GM19035 (cell line): ENCODE measurements around the gene MED26.

Source experiments
- ATAC-seq: cut with Tn5 transposase; IDR thresholded peaks from one replicate; pipeline ENCODE4 v1.9.1; 2021; ENCODE audit not compliant: unreplicated experiment

MED26 gene

GRCh38 chr19:16591803-16592556 lies 36.0 kb downstream of the MED26 start:
- ATAC-seq, result no peak

GRCh38 chr19:16590876-16591802 lies 36.9 kb downstream of the MED26 start:
- no peak for ATAC-seq

GRCh38 chr19:16589917-16590316 lies 38.1 kb downstream of the MED26 start:
- ATAC-seq, result no peak

DNA sequence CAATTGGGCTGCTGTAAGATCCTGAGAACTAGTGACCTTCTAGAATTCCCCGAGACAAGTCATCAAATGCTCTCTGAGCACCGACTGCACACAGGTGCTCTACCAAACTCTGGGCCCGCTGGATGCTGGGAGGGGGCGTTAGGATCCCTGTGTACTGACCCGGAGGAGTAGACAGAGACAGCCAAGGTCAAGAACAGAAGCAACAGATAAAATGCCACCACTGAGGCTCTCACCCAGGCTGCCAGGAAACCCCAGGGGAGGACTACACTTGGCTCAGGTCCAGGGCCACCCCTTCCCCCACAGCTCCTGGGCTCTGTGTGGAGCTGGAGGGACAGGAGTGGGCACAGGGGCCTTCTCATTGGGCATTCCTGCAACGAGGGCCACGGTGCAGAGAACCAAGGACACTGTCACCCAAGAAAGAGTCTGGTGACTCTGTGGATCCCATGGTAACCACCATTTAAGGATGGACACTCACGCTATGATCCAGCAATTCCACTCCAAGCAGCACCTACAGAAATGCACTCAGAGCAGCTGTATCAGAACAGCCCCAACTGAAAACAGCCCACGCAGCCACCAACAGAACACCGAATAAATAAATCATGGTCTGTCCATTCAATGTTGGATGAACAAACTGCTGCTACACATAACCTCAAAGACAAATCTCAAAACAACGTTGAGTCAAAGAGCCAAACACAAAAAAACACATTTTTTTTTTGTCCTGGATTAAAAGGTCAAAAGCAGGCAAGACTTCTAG lies 39.0 kb downstream of the MED26 start:
- ATAC-seq, result no peak

DNA sequence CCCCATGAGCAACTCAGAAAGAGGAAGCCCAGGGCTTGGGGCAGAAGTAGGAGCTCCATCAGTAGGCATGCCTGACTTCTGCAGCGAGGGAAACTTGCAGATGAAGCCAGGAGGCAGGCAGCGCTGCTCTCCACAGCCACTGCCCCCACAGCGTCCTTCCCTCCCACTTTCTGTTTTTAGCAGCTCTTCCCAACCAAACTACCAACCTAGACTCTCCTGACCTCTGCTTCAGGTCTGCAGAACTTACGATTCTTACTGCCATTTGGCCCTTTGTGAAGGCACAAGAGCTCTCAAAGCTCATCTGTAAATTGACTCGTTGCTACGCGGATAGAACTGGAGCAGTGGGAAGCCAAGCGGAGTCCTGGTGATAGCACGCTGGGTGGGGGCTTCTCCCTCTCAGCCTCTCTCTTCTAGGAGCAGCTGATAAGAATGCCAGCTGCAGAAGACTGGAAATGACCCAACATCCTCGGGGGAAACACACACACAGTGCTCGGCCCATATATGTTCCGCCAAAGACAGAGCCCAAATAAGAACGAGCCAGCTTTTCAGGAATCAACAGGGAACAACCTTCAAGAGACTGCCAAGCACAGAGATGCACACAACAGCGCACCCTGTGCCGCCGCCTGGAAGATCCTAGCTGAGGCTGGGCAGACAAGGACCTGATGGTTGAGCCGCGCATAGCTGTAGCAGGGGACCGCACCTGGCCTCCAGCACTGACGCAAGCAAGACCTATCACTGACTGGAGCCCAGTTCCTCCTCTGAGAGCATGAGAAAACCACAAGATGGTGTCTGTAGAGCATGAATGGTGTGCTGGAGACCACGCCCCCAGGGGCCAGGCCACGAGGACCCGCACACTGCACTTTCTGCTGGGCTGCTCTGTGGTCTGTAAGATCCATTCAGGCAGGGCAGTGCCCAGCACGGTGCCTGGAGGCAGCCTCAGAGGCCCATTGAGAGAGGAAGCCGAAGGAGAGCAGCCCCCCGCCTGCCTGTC lies 39.9 kb downstream of the MED26 start:
- peak; percentile 40 for ATAC-seq

GRCh38 chr19:16586991-16587832 lies 40.8 kb downstream of the MED26 start:
- ATAC-seq, result no peak

DNA sequence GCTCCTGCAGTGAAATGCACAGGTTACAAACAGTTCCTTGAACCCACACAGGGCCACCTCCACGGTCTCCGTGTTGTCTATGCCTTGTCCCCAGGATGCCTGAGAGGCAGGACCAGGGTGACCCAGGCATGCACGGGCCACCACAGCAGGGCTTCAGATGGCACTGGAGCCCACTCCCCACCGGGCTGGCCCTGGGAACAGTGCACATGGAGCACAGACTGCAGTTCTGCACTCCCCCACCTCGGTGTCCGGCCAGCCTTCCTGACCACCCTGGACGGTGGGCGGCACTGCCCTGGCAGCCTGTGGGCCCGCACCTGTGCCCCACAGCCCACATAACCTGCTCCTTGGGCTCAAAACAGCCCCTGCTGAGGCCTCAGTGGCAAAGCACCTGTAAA lies 41.5 kb downstream of the MED26 start:
- ATAC-seq, result no peak

DNA sequence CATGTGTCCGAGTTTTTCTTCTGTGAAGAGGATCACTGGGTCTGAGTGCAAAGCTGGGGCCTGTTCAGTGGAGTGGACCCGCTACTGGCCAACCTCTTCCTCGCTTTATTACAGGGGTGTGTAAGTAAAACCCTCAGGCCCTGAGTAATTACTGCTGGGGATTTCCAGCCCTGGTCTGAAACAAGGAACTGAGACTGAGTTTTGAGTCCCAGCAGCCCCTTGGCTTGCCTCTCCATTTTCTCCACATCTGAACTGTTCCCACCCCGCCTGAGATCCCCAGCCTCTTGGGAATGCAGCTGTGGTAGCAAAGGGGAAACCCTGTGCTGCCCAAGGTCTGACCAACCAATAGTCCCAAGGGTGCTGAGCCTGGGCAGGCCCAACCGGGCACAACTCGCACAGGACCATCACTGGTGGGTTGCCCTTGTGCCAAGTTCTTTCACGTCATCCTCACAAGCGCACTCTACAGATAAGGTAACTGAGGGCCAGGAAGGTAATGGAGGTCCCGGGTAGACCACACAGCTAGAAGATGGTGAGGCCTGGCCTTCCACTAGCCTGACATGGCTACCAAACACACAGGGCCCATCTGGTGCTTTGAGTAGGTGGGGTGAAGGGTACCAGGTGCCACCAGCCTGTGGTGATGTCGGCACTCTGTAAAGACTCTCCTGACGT lies 42.1 kb downstream of the MED26 start:
- ATAC-seq, result peak; percentile 39

DNA sequence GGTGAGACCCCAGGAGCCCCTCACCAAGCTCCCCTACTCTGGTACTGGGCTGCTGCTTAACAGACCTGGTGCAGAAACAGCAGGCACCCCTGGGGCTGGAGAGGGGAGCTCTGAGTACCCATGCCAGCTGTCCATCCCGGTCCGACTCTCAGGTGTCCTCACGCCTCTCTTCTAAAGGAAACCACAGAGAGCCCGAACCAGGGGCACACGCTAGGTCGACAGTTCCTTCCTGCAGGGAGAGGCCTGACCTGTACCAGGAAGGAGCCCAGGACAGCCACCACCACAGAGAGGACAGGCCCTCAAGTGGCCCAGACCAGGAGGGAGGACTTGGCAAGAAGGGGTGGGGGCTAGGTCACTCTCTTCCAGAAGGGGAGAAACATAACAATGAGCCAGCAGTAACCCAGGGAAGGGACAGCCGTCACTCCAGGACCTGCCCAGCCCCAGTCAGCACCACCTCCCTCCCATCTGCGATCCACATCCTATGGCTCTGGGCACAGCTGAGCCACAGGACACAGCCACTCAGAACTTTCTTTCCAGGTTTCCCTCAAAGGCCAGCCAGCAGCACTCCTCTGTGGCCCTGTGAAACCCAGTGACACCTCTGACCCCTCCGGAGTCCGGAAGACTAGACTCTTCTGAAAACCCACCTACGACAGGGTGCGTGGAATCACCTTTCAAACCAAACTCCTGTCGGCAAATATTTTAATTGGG lies 42.8 kb downstream of the MED26 start:
- ATAC-seq, result no peak

GRCh38 chr19:16584248-16585093 lies 43.5 kb downstream of the MED26 start:
- ATAC-seq, result peak; percentile 54

GRCh38 chr19:16582486-16583261 lies 45.3 kb downstream of the MED26 start:
- ATAC-seq, result no peak

- ATAC-seq, result no peak
These were observed 46.0 kb downstream of the MED26 start for GRCh38 chr19:16581971-16582343.

GRCh38 chr19:16581145-16581970 lies 46.6 kb downstream of the MED26 start:
- ATAC-seq, result no peak

DNA sequence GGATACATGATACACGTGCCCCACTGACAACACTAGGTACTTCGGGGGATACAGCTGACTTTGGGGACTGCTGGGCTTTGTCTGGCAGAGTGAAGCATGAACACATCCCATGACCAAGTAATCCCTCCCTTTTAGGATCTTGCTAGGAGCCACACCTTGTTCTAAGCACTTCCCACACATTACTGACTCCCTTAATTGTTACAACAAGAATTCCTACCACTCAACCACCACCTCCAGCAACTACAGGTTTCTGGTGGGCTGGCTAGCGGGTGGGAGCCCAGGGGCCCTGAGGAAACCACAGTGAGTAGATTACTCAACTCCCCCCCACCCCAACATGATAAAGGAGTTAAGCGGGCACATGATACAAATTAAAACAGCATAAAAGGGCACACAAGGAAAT lies 48.6 kb downstream of the MED26 start:
- ATAC-seq, result no peak

GRCh38 chr19:16577531-16577985 lies 50.4 kb downstream of the MED26 start:
- no peak for ATAC-seq
